ENCODE results near the gene CASQ1.
A peak's percentile ranks its signal among the peaks of the same experiment; 100 is the strongest.

GRCh38 chr1:160193091-160193819 lies 2.9 kb downstream of the CASQ1 start:
- peak; percentile 92 to 98 (median 96) for TF ChIP-seq CTCF (IDR thresholded peaks at IDR 0.05)
- TF ChIP-seq POLR2A (IDR thresholded peaks at IDR 0.05): no peak

Data from right lobe of liver (tissue), 4 donors.